ENCODE results near the gene CPLANE1.

The CPLANE1 gene

DNA sequence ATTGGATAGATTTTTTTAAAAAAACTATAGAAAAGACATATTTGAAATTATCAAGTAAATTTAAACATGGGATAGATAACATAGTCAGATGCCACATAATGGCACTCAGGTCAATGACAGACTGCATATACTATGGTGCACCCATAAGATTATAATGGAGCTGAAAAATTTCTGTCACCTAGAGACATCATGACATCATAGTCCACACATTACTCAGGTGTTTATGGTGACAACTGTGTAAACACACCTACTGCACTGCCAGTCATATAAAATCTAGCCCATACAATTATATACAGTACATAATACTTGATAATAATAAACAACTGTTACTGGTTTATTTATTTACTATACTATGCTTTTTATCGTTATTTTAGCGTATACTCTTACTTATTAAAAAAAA lies 58.6 kb downstream of the CPLANE1 start:
- Histone ChIP-seq H2BK120ac (ENCODE audit: insufficient read depth, low read length, poor library complexity) (no peak overlapping the region), H2BK12ac (ENCODE audit: low read length) (no peak overlapping the region), H3K36me3 (ENCODE audit: control insufficient read depth in 1 of 2, insufficient read depth in 2 of 2, low read length in 2 of 2) (peaks cover 7 to 11% of the 10 kb centered on the region in 2 experiments), H3K4me2 (ENCODE audit: low read length) (no peak overlapping the region), H3K4me1 (ENCODE audit: control insufficient read depth in 1 of 2, insufficient read depth in 2 of 2, low read length in 2 of 2) (no peaks in the 10 kb centered on the region), H3K27me3 (ENCODE audit: insufficient read depth, low read length) (no peaks in the 10 kb centered on the region), H3K9me3 (ENCODE audit: insufficient read depth, low read depth, low read length) (no peaks in the 10 kb centered on the region), H3K18ac (ENCODE audit: low read length) (no peak overlapping the region), H3K27ac (ENCODE audit: low read depth, low read length) (no peak overlapping the region), H4K91ac (ENCODE audit: low read depth, low read length) (no peak overlapping the region), H4K8ac (ENCODE audit: low read depth, low read length) (no peak overlapping the region), H2BK5ac (ENCODE audit: low read depth, low read length, poor library complexity) (no peak overlapping the region), H3K4me3 (ENCODE audit: low read depth, low read length) (no peak overlapping the region), H2AK5ac (ENCODE audit: low read length) (no peak overlapping the region), H2AFZ (ENCODE audit: insufficient read depth, low read length, poor library complexity) (no peak overlapping the region), H3K4ac (ENCODE audit: low read depth, low read length) (no peak overlapping the region), H3K79me2 (ENCODE audit: control insufficient read depth, insufficient read depth, low read length, poor library complexity) (no peaks in the 10 kb centered on the region), H3K9ac (ENCODE audit: low read length) (no peak overlapping the region), H3K79me1 (ENCODE audit: low read length) (no peaks in the 10 kb centered on the region), H4K12ac (ENCODE audit: low read depth, low read length) (no peak overlapping the region), H3K23ac (ENCODE audit: low read length) (no peak overlapping the region), H3K14ac (ENCODE audit: low read length) (no peak overlapping the region)
- no CpG with 5 or more reads among the region's 2 CpGs for WGBS (ENCODE audit: extremely low coverage, insufficient coverage, insufficient read length)
- peak in 1 of 2 donors; percentile 7 for DNase-seq

GRCh38 chr5:37189355-37189754 lies 59.8 kb downstream of the CPLANE1 start:
- H3K14ac ChIP-seq (ENCODE audit: low read length) = no peak overlapping the region
- no peak overlapping the region for H2BK12ac ChIP-seq (ENCODE audit: low read length)
- H4K91ac ChIP-seq (ENCODE audit: low read depth, low read length) = no peak overlapping the region
- no peaks in the 10 kb centered on the region for H3K4me1 ChIP-seq (ENCODE audit: control insufficient read depth in 1 of 2, insufficient read depth in 2 of 2, low read length in 2 of 2)
- WGBS (ENCODE audit: extremely low coverage, insufficient coverage, insufficient read length) = no CpG with 5 or more reads among the region's 4 CpGs
- no peak overlapping the region for H3K18ac ChIP-seq (ENCODE audit: low read length)
- H3K4me2 ChIP-seq (ENCODE audit: low read length) = no peak overlapping the region
- no peak overlapping the region for H4K8ac ChIP-seq (ENCODE audit: low read depth, low read length)
- H2AK5ac ChIP-seq (ENCODE audit: low read length) = no peak overlapping the region
- H3K79me1 ChIP-seq (ENCODE audit: low read length) = no peaks in the 10 kb centered on the region
- no peak overlapping the region for H3K27ac ChIP-seq (ENCODE audit: low read depth, low read length)
- H2BK5ac ChIP-seq (ENCODE audit: low read depth, low read length, poor library complexity) = no peak overlapping the region
- H3K4me3 ChIP-seq (ENCODE audit: low read depth, low read length) = no peak overlapping the region
- H2AFZ ChIP-seq (ENCODE audit: insufficient read depth, low read length, poor library complexity) = no peak overlapping the region
- H3K4ac ChIP-seq (ENCODE audit: low read depth, low read length) = no peak overlapping the region
- no peak overlapping the region for H3K23ac ChIP-seq (ENCODE audit: low read length)
- no peak overlapping the region for H3K9ac ChIP-seq (ENCODE audit: low read length)
- H3K36me3 ChIP-seq (ENCODE audit: control insufficient read depth in 1 of 2, insufficient read depth in 2 of 2, low read length in 2 of 2) = peaks cover 4 to 7% of the 10 kb centered on the region in 2 experiments
- no peak overlapping the region for H2BK120ac ChIP-seq (ENCODE audit: insufficient read depth, low read length, poor library complexity)
- H3K27me3 ChIP-seq (ENCODE audit: insufficient read depth, low read length) = no peaks in the 10 kb centered on the region
- H3K9me3 ChIP-seq (ENCODE audit: insufficient read depth, low read depth, low read length) = no peaks in the 10 kb centered on the region
- H4K12ac ChIP-seq (ENCODE audit: low read depth, low read length) = no peak overlapping the region
- DNase-seq = no peak
- no peaks in the 10 kb centered on the region for H3K79me2 ChIP-seq (ENCODE audit: control insufficient read depth, insufficient read depth, low read length, poor library complexity)

DNA sequence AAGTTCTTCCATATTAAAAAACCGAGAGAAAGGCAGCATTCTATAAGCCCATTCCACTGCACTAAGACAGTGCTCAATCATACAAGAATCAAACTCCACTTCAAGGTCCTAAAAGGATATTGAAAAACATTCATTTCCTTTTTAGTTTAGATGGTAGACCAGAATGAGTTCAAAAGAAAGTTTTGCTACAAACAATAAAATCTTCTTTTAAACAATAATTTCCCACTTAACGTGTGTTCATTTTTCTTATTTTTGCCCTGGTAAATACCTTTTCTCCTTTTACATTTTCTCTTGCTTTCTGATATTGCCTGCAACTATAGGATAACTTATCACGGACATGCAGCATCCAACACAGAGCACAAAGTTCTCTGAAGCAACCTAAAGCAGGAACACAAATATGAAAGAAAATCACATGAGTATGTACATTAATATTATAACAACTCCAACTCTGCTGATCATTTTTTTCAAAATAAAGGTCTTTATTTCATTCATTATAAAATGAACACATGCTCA lies 61.7 kb downstream of the CPLANE1 start:
- 100% methylated on average over 1 of the region's 3 CpGs for WGBS (ENCODE audit: extremely low coverage, insufficient coverage, insufficient read length)
- H3K36me3 ChIP-seq (ENCODE audit: control insufficient read depth in 1 of 2, insufficient read depth in 2 of 2, low read length in 2 of 2) = peaks cover 1 to 2% of the 10 kb centered on the region in 2 experiments

GRCh38 chr5:37184748-37185364 lies 64.3 kb downstream of the CPLANE1 start:
- no peak overlapping the region for H3K4me3 ChIP-seq (ENCODE audit: low read depth, low read length)
- no peak overlapping the region for H4K91ac ChIP-seq (ENCODE audit: low read depth, low read length)
- peaks cover 3 to 4% of the 10 kb centered on the region in 2 experiments for H3K36me3 ChIP-seq (ENCODE audit: control insufficient read depth in 1 of 2, insufficient read depth in 2 of 2, low read length in 2 of 2)
- WGBS (ENCODE audit: extremely low coverage, insufficient coverage, insufficient read length) = no CpG with 5 or more reads among the region's 4 CpGs
- H3K9me3 ChIP-seq (ENCODE audit: insufficient read depth, low read depth, low read length) = no peaks in the 10 kb centered on the region
- no peak overlapping the region for H4K8ac ChIP-seq (ENCODE audit: low read depth, low read length)
- H3K27me3 ChIP-seq (ENCODE audit: insufficient read depth, low read length) = no peaks in the 10 kb centered on the region
- H4K12ac ChIP-seq (ENCODE audit: low read depth, low read length) = no peak overlapping the region
- no peaks in the 10 kb centered on the region for H3K79me2 ChIP-seq (ENCODE audit: control insufficient read depth, insufficient read depth, low read length, poor library complexity)
- no peak overlapping the region for H2BK120ac ChIP-seq (ENCODE audit: insufficient read depth, low read length, poor library complexity)
- no peak overlapping the region for H2AFZ ChIP-seq (ENCODE audit: insufficient read depth, low read length, poor library complexity)
- H3K4ac ChIP-seq (ENCODE audit: low read depth, low read length) = no peak overlapping the region
- no peaks in the 10 kb centered on the region for H3K79me1 ChIP-seq (ENCODE audit: low read length)
- no peak overlapping the region for H2BK5ac ChIP-seq (ENCODE audit: low read depth, low read length, poor library complexity)
- H2BK12ac ChIP-seq (ENCODE audit: low read length) = no peak overlapping the region
- DNase-seq = no peak
- H3K27ac ChIP-seq (ENCODE audit: low read depth, low read length) = no peak overlapping the region
- H3K9ac ChIP-seq (ENCODE audit: low read length) = no peak overlapping the region
- H2AK5ac ChIP-seq (ENCODE audit: low read length) = no peak overlapping the region
- H3K23ac ChIP-seq (ENCODE audit: low read length) = no peak overlapping the region
- H3K14ac ChIP-seq (ENCODE audit: low read length) = no peak overlapping the region
- H3K4me2 ChIP-seq (ENCODE audit: low read length) = no peak overlapping the region
- H3K18ac ChIP-seq (ENCODE audit: low read length) = no peak overlapping the region
- H3K4me1 ChIP-seq (ENCODE audit: control insufficient read depth in 1 of 2, insufficient read depth in 2 of 2, low read length in 2 of 2) = no peaks in the 10 kb centered on the region

More for the DNA sequence above, 61.7 kb downstream of the CPLANE1 start:
- H3K27ac ChIP-seq (ENCODE audit: low read depth, low read length) = no peak overlapping the region
- H3K4ac ChIP-seq (ENCODE audit: low read depth, low read length) = no peak overlapping the region
- no peak overlapping the region for H2AFZ ChIP-seq (ENCODE audit: insufficient read depth, low read length, poor library complexity)
- no peaks in the 10 kb centered on the region for H3K79me1 ChIP-seq (ENCODE audit: low read length)
- DNase-seq = no peak
- H4K8ac ChIP-seq (ENCODE audit: low read depth, low read length) = no peak overlapping the region
- H3K27me3 ChIP-seq (ENCODE audit: insufficient read depth, low read length) = no peaks in the 10 kb centered on the region
- no peaks in the 10 kb centered on the region for H3K79me2 ChIP-seq (ENCODE audit: control insufficient read depth, insufficient read depth, low read length, poor library complexity)
- no peak overlapping the region for H2AK5ac ChIP-seq (ENCODE audit: low read length)
- H2BK5ac ChIP-seq (ENCODE audit: low read depth, low read length, poor library complexity) = no peak overlapping the region
- no peak overlapping the region for H3K18ac ChIP-seq (ENCODE audit: low read length)
- H3K9me3 ChIP-seq (ENCODE audit: insufficient read depth, low read depth, low read length) = no peaks in the 10 kb centered on the region
- no peak overlapping the region for H4K91ac ChIP-seq (ENCODE audit: low read depth, low read length)
- H3K23ac ChIP-seq (ENCODE audit: low read length) = no peak overlapping the region
- no peak overlapping the region for H3K4me3 ChIP-seq (ENCODE audit: low read depth, low read length)
- H2BK120ac ChIP-seq (ENCODE audit: insufficient read depth, low read length, poor library complexity) = no peak overlapping the region
- no peak overlapping the region for H3K4me2 ChIP-seq (ENCODE audit: low read length)
- H4K12ac ChIP-seq (ENCODE audit: low read depth, low read length) = no peak overlapping the region
- no peak overlapping the region for H3K9ac ChIP-seq (ENCODE audit: low read length)
- no peak overlapping the region for H3K14ac ChIP-seq (ENCODE audit: low read length)
- no peak overlapping the region for H2BK12ac ChIP-seq (ENCODE audit: low read length)
- no peaks in the 10 kb centered on the region for H3K4me1 ChIP-seq (ENCODE audit: control insufficient read depth in 1 of 2, insufficient read depth in 2 of 2, low read length in 2 of 2)
